Activated CD4-positive, CD25-positive, alpha-beta regulatory T cell treated with anti-CD3 and anti-CD28 coated beads, Interleukin-2, amount 50 U/mL, for 72 hours (primary cell): ENCODE data around the gene PCDHA12.
A peak's percentile ranks its signal among the peaks of the same experiment; 100 is the strongest.
"Not testable (repeated sequence)": the region's sequence is repeated elsewhere in the genome, so short reads cannot be mapped to it uniquely, and the experiment has no call there.

Experiments
- DNase-seq: peaks from one replicate; pipeline ENCODE4 v3.0.0; 2021

PCDHA12 gene

GRCh38 chr5:140857177-140857986 lies 17.7 kb upstream of the PCDHA12 start:
- no peak for DNase-seq

GRCh38 chr5:140857987-140858240 lies 17.2 kb upstream of the PCDHA12 start:
- DNase-seq = no peak

GRCh38 chr5:140862441-140863295 lies 12.4 kb upstream of the PCDHA12 start:
- DNase-seq = no peak

- DNase-seq = no peak
These were observed 6.2 kb upstream of the PCDHA12 start, which contains the start of gene PCDHA11 for GRCh38 chr5:140868721-140869554. Gene PCDHA11 (plus strand): TSS chr5:140868957. CDS start chr5:140869104, 147 bp downstream.

- DNase-seq = no peak
These were observed 5.6 kb upstream of the PCDHA12 start for GRCh38 chr5:140869555-140869886.

- DNase-seq = no peak
These were observed 4.6 kb upstream of the PCDHA12 start for GRCh38 chr5:140870221-140871201.

- DNase-seq = not testable (repeated sequence)
These were observed 1.6 kb downstream of the PCDHA12 start for GRCh38 chr5:140876541-140877261.

- no peak for DNase-seq
These were observed 2.1 kb downstream of the PCDHA12 start for GRCh38 chr5:140877262-140877581.

GRCh38 chr5:140881889-140882590 lies 6.9 kb downstream of the PCDHA12 start, which contains the start of gene PCDHA13:
Gene PCDHA13 (plus strand): TSS chr5:140882124. CDS start chr5:140882269, 145 bp downstream.
- DNase-seq = no peak

GRCh38 chr5:140882591-140882899 lies 7.4 kb downstream of the PCDHA12 start:
- no peak for DNase-seq

- no peak for DNase-seq
These were observed 8.3 kb downstream of the PCDHA12 start for GRCh38 chr5:140883373-140883772.

- DNase-seq = no peak
These were observed 9.0 kb downstream of the PCDHA12 start for GRCh38 chr5:140883927-140884697.

- DNase-seq = no peak
These were observed 41.2 kb downstream of the PCDHA12 start for GRCh38 chr5:140916325-140916724.

GRCh38 chr5:140923601-140924000 lies 48.5 kb downstream of the PCDHA12 start:
- DNase-seq = no peak

- no peak for DNase-seq
These were observed 50.8 kb downstream of the PCDHA12 start, which contains the start of gene PCDHAC1 for GRCh38 chr5:140925806-140926442. Gene PCDHAC1 (plus strand): TSS chr5:140926299. CDS start chr5:140926893, 594 bp downstream.

- DNase-seq = peak; percentile 31
These were observed 51.5 kb downstream of the PCDHA12 start for GRCh38 chr5:140926443-140927227.

- no peak for DNase-seq
These were observed 52.1 kb downstream of the PCDHA12 start for GRCh38 chr5:140927228-140927573.
